Measurements from ENCODE around the gene ZNF165.
"Not testable (repeated sequence)": the region's sequence is repeated elsewhere in the genome, so short reads cannot be mapped to it uniquely, and the experiment has no call there.

Gene ZNF165

DNA sequence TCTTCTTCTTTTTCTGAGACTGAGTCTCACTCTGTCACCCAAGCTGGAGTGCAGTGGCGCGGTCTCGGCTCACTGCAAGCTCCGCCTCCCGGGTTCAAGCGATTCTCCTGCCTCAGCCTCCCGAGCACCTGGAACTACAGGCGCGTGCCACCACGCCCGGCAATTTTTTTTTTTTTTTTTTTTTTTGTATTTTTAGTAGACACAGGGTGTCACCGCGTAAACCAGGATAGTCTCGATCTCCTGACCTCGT, at the start of gene ZNF165:
Gene ZNF165 (plus strand): TSS at position 188 of the 250 bp plus-strand sequence. CDS start 4,913 bp downstream, outside the sequence.
- not testable (repeated sequence) for DNase-seq

DNA sequence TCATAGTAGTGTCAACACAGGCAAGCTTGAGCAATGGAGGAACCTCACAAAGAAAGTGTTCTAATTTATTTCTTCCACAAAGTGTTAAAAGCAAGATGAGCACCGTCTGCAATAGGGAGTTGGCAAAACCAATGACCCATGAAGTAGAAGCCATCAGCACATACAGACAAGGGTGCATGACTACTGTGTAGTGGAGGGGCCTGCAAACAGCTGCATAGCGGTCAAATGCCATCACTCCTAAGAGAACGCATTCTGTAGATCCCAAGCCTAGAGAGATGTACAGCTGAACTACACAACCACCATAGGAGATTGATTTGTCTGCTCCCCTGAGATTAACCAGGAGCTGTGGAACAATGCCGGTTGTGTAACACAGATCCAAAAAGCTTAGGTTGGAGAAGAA, 26.8 kb upstream of the ZNF165 start:
- no peak for DNase-seq

GRCh38 chr6:28060405-28060804, 20.0 kb upstream of the ZNF165 start:
- no peak for DNase-seq

DNA sequence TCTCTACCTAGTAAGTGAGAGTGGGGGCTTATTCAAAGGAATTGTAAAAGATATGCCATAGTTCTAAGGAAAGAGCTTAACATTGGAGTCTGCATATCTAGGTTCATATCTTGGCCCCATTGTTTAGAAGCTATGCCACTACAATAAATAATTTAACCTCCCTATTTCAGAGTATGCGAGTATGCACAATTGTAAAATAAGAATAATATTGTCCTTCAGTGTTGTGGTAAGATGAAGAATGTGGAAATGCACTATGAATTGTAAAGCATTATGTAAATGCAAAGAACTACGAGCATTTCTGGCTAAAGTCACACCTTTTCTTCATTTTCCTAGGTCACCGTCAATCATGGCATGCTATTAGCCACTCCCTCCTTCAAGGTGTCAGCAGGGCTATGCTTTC, 16.1 kb upstream of the ZNF165 start:
- no peak for DNase-seq

GRCh38 chr6:28068067-28068466, 12.3 kb upstream of the ZNF165 start:
- DNase-seq, result no peak

DNA sequence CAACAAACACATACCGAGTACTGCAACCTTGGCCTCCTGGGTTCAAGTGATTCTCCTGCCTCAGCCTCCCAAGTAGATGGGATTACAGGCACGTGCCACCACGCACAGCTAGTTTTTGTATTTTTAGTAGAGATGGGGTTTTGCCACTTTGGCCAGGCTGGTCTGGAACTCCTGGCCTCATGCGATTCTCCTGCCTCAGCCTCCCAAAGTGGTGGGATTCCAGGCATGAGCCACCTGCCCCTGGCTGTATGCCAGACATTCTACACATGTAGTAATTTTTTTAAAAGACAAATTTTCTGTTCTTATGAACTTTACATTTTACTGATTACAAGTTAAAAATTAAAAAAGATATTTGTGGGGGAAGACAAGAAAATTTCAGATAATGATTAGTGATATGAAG, 9.4 kb upstream of the ZNF165 start:
- DNase-seq, result not testable (repeated sequence)

DNA sequence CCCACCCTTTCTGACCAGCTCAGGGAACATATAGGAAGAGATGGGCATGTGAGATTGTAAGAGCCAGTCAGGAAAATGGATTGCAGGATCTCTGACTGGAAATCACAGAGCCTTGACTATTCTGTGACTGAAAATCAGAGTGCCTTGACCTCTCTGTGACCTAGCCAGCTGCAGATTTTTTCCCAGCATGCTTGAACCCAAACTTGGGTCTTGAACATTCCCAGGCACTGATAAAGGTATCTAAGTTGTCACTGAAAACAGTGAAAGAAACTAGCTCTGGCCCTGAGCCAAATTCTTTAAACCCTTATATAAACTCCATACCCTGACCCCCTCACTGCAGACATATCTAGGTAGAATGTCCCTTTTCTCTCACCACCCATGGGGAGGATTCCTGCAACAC, 2.3 kb upstream of the ZNF165 start:
- DNase-seq, result no peak

DNA sequence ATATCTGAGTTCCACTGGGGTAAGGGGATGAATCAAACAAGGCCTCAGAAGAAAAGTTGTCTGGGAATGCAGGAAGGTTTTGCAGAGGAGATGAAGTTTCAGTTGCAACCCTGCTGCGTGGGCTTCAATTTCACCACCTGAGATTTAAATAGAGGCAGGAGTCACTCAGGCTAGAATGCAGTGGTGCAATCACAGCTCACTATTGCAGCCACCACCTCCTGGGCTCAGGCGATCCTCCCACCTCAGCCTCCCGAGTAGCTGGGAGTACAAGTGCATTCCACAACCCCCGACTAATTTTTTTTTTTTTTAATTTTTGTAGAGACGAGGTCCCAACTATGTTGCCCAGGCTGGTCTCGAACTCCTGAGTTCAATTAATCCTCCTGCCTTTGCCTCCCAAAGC, 1.5 kb upstream of the ZNF165 start:
- no peak for DNase-seq

- peak; percentile 100 for DNase-seq
Observed at GRCh38 chr6:28080631-28081485, 490 bp downstream of the ZNF165 start.

DNA sequence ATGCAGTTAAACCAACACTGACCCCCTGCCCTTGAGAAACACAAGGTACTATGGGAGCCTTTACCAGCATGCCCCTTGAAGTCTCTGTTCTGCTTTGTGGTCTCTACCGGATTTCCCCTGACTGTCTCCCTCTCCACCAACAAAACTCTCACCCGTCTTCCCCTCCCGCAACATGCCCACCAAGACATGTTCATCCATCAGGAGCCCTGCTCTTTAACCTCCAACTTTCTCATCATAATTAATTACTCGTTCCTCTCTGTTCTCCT, 1.1 kb downstream of the ZNF165 start:
- DNase-seq, result no peak

DNA sequence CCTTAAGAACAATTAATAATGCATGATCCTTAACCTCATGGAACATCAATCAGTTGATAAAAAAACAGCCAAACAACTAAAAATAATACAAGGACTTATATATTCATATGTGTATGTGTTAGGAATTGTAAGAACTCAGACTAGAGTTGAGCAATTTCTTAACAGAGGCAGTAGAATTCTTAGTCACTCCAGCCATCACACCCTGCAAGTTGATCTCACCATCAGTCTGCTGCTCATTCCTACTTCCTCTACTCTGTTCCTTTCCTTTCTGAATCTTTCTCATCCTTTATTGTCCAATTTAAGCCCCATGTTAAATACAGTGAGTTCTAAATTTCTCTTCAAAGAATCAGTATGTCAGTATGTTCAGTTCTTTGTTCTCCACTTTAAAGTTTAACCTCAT, 2.6 kb downstream of the ZNF165 start:
- no peak for DNase-seq

- no peak for DNase-seq
Observed at GRCh38 chr6:28089054-28089453, 8.7 kb downstream of the ZNF165 start.

- DNase-seq, result peak; percentile 74
Observed at GRCh38 chr6:28090917-28091586, 10.7 kb downstream of the ZNF165 start.

DNA sequence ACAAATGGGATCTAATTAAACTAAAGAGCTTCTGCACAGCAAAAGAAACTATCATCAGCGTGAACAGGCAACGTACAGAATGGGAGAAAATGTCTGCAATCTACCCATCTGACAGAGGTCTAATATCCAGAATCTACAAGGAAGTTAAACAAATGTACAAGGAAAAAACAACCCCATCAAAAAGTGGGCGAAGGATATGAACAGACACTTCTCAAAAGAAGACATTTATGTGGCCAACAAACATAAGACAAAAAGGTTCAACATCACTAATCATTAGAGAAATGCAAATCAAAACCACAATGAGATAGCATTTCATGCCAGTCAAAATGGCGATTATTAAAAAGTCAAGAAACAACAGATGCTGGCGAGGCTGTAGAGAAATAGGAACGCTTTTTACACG, 21.9 kb downstream of the ZNF165 start:
- DNase-seq, result not testable (repeated sequence)

GRCh38 chr6:28102699-28103098, 22.3 kb downstream of the ZNF165 start:
- not testable (repeated sequence) for DNase-seq

GRCh38 chr6:28104392-28105244, 24.2 kb downstream of the ZNF165 start:
- DNase-seq, result peak; percentile 95

- no peak for DNase-seq
Observed at GRCh38 chr6:28105245-28105639, 24.9 kb downstream of the ZNF165 start.

GRCh38 chr6:28107506-28107905, 27.1 kb downstream of the ZNF165 start:
- DNase-seq, result no peak

DNA sequence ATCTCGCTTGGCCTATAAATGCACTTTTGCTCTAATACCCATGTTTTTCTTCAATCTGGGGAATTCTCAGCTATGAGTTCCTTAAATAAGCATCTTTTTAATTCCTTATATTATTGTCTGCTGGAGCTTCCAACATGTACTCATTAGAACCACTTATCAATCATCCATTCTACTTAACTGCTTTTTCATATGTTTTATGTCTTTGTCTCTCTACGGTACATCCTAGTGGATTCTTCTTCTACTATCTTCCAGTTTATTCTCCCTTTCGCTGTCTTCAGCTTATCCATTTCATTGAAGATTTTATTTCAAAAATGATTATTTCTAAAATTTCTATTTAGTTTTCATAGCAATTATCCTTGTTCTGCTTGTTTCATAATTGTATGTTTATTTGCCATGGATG, 31.6 kb downstream of the ZNF165 start:
- no peak for DNase-seq

DNA sequence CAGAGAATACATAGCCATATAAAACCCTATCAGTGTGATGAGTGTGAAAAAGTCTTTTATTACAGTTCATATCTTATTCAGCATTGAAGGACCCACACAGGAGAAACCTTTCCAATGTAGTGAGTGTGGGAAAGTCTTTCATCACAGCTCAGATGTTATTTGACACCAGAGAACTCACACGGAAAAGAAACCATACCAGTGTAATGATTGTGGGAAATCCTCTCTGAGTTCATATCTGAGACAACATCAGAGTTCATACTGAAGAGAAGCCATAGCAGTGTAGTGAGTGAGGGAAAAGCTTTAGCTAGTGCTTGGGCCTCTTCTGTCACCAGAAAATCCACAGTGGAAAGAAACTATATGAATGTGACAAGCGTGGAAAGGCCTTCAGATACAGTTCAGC, 35.4 kb downstream of the ZNF165 start:
- no peak for DNase-seq

GRCh38 chr6:28117386-28118050, 37.1 kb downstream of the ZNF165 start:
- DNase-seq, result no peak

DNA sequence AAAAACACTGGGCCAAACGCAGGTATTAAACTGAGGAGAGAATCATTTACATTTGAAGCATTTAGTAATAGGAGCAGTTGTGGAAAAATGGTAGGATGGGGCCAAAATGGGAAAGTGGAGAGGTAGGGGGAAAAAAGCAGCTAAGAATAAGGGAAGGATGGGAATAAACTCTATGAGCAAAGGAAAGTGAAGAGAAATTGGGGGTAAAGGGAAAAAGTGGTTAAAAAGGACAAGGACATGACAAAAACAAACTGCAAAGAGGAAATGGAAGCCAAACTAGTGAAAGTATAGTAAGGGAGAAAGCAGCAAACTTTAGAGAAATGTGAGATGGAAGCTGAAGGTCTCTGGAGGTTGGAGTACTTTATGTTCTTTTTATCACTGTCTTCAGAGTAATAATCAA, 37.8 kb downstream of the ZNF165 start:
- DNase-seq, result no peak

GRCh38 chr6:28121876-28122275, 41.5 kb downstream of the ZNF165 start:
- DNase-seq, result no peak

Data from retina (tissue), 1 donor.